ENCODE data around the gene MYO5B. TPM values are rescaled to one million over a fixed set of nuclear protein-coding genes. Genes with fewer than 3 reads are reported as not detected.

MYO5B gene
- total RNA-seq, 1 donor from 2014 or later: 39.1 TPM

DNA sequence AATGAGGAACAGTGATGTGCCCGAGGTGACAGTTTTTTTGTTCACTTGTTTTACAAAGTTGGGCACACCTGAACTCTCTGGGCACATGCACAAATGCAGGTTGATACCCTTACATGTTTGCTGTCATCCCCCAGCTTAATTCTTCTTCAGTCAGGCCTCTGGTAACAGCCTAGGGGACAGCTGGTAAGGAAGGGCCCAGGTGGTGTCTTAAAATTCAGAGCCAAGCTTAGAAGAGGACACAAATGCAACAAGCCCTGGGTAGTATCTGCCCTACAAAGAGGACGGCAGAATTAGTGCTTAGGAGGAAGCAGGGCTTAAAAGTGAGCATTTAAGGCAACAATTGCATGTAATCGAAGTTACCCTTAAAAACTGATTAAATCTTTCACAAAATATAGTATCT, 209.7 kb downstream of the MYO5B start:
- TF ChIP-seq, protein P1, sequence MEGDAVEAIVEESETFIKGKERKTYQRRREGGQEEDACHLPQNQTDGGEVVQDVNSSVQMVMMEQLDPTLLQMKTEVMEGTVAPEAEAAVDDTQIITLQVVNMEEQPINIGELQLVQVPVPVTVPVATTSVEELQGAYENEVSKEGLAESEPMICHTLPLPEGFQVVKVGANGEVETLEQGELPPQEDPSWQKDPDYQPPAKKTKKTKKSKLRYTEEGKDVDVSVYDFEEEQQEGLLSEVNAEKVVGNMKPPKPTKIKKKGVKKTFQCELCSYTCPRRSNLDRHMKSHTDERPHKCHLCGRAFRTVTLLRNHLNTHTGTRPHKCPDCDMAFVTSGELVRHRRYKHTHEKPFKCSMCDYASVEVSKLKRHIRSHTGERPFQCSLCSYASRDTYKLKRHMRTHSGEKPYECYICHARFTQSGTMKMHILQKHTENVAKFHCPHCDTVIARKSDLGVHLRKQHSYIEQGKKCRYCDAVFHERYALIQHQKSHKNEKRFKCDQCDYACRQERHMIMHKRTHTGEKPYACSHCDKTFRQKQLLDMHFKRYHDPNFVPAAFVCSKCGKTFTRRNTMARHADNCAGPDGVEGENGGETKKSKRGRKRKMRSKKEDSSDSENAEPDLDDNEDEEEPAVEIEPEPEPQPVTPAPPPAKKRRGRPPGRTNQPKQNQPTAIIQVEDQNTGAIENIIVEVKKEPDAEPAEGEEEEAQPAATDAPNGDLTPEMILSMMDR (IDR thresholded peaks at IDR 0.05; ENCODE audit: unreplicated experiment): no peak
- no peak overlapping the region for H3K27ac Mint-ChIP-seq
- peaks cover 3% of the 10 kb centered on the region for H3K36me3 Mint-ChIP-seq (ENCODE audit: insufficient read depth)
- no peak for DNase-seq (ENCODE audit: low spot score, unreplicated experiment)
- H3K27me3 Mint-ChIP-seq: no peaks in the 10 kb centered on the region
- no peak overlapping the region for H3K4me3 Mint-ChIP-seq (ENCODE audit: low read depth)
- H3K4me1 Mint-ChIP-seq (ENCODE audit: low read depth): no peaks in the 10 kb centered on the region
- no peaks in the 10 kb centered on the region for H3K9me3 Mint-ChIP-seq (ENCODE audit: low read depth)

GRCh38 chr18:49980896-49981295, 214.1 kb downstream of the MYO5B start:
- Mint-ChIP-seq H3K27ac (no peak overlapping the region), H3K4me1 (ENCODE audit: low read depth) (no peaks in the 10 kb centered on the region), H3K36me3 (ENCODE audit: insufficient read depth) (peaks cover 3% of the 10 kb centered on the region), H3K27me3 (no peaks in the 10 kb centered on the region), H3K9me3 (ENCODE audit: low read depth) (no peaks in the 10 kb centered on the region), H3K4me3 (ENCODE audit: low read depth) (no peak overlapping the region)
- TF ChIP-seq, protein P1 (IDR thresholded peaks at IDR 0.05; ENCODE audit: unreplicated experiment): no peak
- no peak for DNase-seq (ENCODE audit: low spot score, unreplicated experiment)

GRCh38 chr18:49976795-49977560, 218.0 kb downstream of the MYO5B start:
- Mint-ChIP-seq H3K9me3 (ENCODE audit: low read depth) (no peaks in the 10 kb centered on the region), H3K36me3 (ENCODE audit: insufficient read depth) (peaks cover 8% of the 10 kb centered on the region), H3K4me1 (ENCODE audit: low read depth) (no peaks in the 10 kb centered on the region), H3K27ac (no peak overlapping the region), H3K27me3 (no peaks in the 10 kb centered on the region), H3K4me3 (ENCODE audit: low read depth) (no peak overlapping the region)
- TF ChIP-seq, protein P1 (IDR thresholded peaks at IDR 0.05; ENCODE audit: unreplicated experiment): no peak
- DNase-seq (ENCODE audit: low spot score, unreplicated experiment): no peak

DNA sequence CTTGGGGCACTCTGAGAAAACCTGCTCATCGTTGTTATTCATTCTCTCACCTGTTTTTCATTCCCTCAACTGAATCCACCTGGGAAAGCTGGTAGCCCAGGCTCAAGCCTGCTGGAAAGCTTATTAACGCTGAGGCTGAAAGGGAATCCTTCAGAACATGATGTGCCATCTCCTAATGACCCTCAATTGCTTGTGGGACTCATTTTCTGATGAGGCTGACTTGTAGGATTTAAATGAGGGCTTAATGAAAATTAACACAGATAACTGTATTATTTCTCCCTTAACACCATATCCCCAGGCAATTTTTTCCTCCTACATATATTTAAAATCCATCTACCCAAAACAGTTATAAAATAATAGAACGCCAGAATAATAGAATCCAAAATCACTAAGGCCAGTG, 218.9 kb downstream of the MYO5B start:
- H3K9me3 Mint-ChIP-seq (ENCODE audit: low read depth): no peaks in the 10 kb centered on the region
- H3K4me3 Mint-ChIP-seq (ENCODE audit: low read depth): no peak overlapping the region
- peaks cover 8% of the 10 kb centered on the region for H3K36me3 Mint-ChIP-seq (ENCODE audit: insufficient read depth)
- H3K27me3 Mint-ChIP-seq: no peaks in the 10 kb centered on the region
- no peak for DNase-seq (ENCODE audit: low spot score, unreplicated experiment)
- no peak overlapping the region for H3K27ac Mint-ChIP-seq
- no peaks in the 10 kb centered on the region for H3K4me1 Mint-ChIP-seq (ENCODE audit: low read depth)
- TF ChIP-seq, protein P1 (IDR thresholded peaks at IDR 0.05; ENCODE audit: unreplicated experiment): no peak

GRCh38 chr18:49974079-49974478, 220.9 kb downstream of the MYO5B start:
- no peak overlapping the region for H3K27ac Mint-ChIP-seq
- TF ChIP-seq, protein P1 (IDR thresholded peaks at IDR 0.05; ENCODE audit: unreplicated experiment): no peak
- no peak overlapping the region for H3K4me3 Mint-ChIP-seq (ENCODE audit: low read depth)
- H3K9me3 Mint-ChIP-seq (ENCODE audit: low read depth): no peaks in the 10 kb centered on the region
- no peak for DNase-seq (ENCODE audit: low spot score, unreplicated experiment)
- no peaks in the 10 kb centered on the region for H3K27me3 Mint-ChIP-seq
- H3K4me1 Mint-ChIP-seq (ENCODE audit: low read depth): peaks cover 2% of the 10 kb centered on the region
- H3K36me3 Mint-ChIP-seq (ENCODE audit: insufficient read depth): peaks cover 7% of the 10 kb centered on the region

All from progenitor cell of endocrine pancreas (in vitro differentiated cells).